ENCODE results near the gene TVP23A. TPM values are rescaled to one million over a fixed set of nuclear protein-coding genes. Genes with fewer than 3 reads are reported as not detected.
A peak's percentile ranks its signal among the peaks of the same experiment; 100 is the strongest.

The TVP23A gene
- total RNA-seq, 6 experiments from 2014 or later, result 0.06 to 0.22 (median 0.13) TPM; not detected in 1

GRCh38 chr16:10750793-10751192, 67.8 kb downstream of the TVP23A start:
- 80% methylated on average over 9 of the region's 11 CpGs for WGBS (ENCODE audit: insufficient coverage, low coverage, low lambda C conversion rate, missing lambda C conversion rate)
- Histone ChIP-seq H3K36me3 (peaks cover 0 to 32% (median 8%) of the 10 kb centered on the region in 4 donors), H3K4me1 (no peaks in the 10 kb centered on the region), H3K27ac (no peak overlapping the region), H3K27me3 (no peaks in the 10 kb centered on the region), H3K9me3 (no peaks in the 10 kb centered on the region), H3K4me3 (no peak overlapping the region)
- peak in 3 of 4 donors; percentile 16 to 34 (median 22) for ATAC-seq
- intact Hi-C loops (cut with DNase I), result loop anchor here in 1 of 2 donors (10.0 kb wide), 1 partner anchor 154 kb away; no protein-coding TSS in a partner anchor
- TF ChIP-seq POLR2A (IDR thresholded peaks at IDR 0.05) (no peak), CTCF (IDR thresholded peaks at IDR 0.05) (no peak)
- no peak for DNase-seq

- H3K27me3 ChIP-seq, result no peaks in the 10 kb centered on the region
- intact Hi-C loops (cut with DNase I), result no loop called here
- TF ChIP-seq POLR2A (IDR thresholded peaks at IDR 0.05) (no peak), CTCF (IDR thresholded peaks at IDR 0.05) (no peak)
- WGBS (ENCODE audit: insufficient coverage, low coverage, low lambda C conversion rate, missing lambda C conversion rate), result 56% methylated on average over 2 of the region's 2 CpGs
- H3K9me3 ChIP-seq, result no peaks in the 10 kb centered on the region
- no peak for ATAC-seq
- H3K4me1 ChIP-seq, result peaks cover 0 to 16% (median 2%) of the 10 kb centered on the region in 4 donors
- no peak overlapping the region for H3K27ac ChIP-seq
- no peak overlapping the region for H3K4me3 ChIP-seq
- peaks cover 0 to 20% (median 6%) of the 10 kb centered on the region in 4 donors for H3K36me3 ChIP-seq
- no peak for DNase-seq
Measured at GRCh38 chr16:10745841-10746240, 72.8 kb downstream of the TVP23A start.

- peaks cover 0 to 20% (median 6%) of the 10 kb centered on the region in 4 donors for H3K36me3 ChIP-seq
- H3K27ac ChIP-seq, result peak overlapping the region; percentile 47 to 96 (median 91)
- peak in 2 of 3 donors; percentile 28 to 42 for DNase-seq
- peak overlapping the region; percentile 33 to 77 (median 76) for H3K4me3 ChIP-seq
- H3K27me3 ChIP-seq, result no peaks in the 10 kb centered on the region
- intact Hi-C loops (cut with DNase I), result no loop called here
- no peak for TF ChIP-seq CTCF (IDR thresholded peaks at IDR 0.05)
- no peaks in the 10 kb centered on the region for H3K9me3 ChIP-seq
- WGBS (ENCODE audit: insufficient coverage, low coverage, low lambda C conversion rate, missing lambda C conversion rate), result 37% methylated on average over 17 of the region's 17 CpGs
- peak in 2 of 4 donors; percentile 1 to 5 for ATAC-seq
- peaks cover 0 to 16% (median 2%) of the 10 kb centered on the region in 4 donors for H3K4me1 ChIP-seq
Measured at GRCh38 chr16:10744370-10745030, 74.1 kb downstream of the TVP23A start.

- no peaks in the 10 kb centered on the region for H3K9me3 ChIP-seq
- H3K27me3 ChIP-seq, result no peaks in the 10 kb centered on the region
- under 1% methylated on average over 37 of the region's 57 CpGs for WGBS (ENCODE audit: insufficient coverage, low coverage, low lambda C conversion rate, missing lambda C conversion rate)
- H3K36me3 ChIP-seq, result peaks cover 0 to 17% (median 6%) of the 10 kb centered on the region in 4 donors
- peak within 1 kb of the TSS; percentile 40 to 77 (median 76) for H3K4me3 ChIP-seq
- intact Hi-C loops (cut with DNase I), result no loop called here
- peak within 1 kb of the TSS; percentile 91 to 97 (median 96) for H3K27ac ChIP-seq
- H3K4me1 ChIP-seq, result peaks cover 0 to 16% (median 2%) of the 10 kb centered on the region in 4 donors
- ATAC-seq (peak; percentile 95 to 98 (median 96)), DNase-seq (peak; percentile 99 to 100 (median 100))
- TF ChIP-seq POLR2A (IDR thresholded peaks at IDR 0.05) (peak; percentile 94), CTCF (IDR thresholded peaks at IDR 0.05) (no peak)
Measured at GRCh38 chr16:10743610-10744369, 74.8 kb downstream of the TVP23A start, which contains the start of gene NUBP1. Gene NUBP1 (plus strand): TSS chr16:10743842. CDS start chr16:10743864, 22 bp downstream.

Measured in right lobe of liver (tissue), 6 donors.